Kasumi-1 (cell line): ENCODE results near the gene ABCA2.
A peak's percentile ranks its signal among the peaks of the same experiment; 100 is the strongest.
"Not testable (repeated sequence)": the region's sequence is repeated elsewhere in the genome, so short reads cannot be mapped to it uniquely, and the experiment has no call there.

Experiments used
- DNase-seq, 2 experiments: peaks; one replicate each; lab custom pipeline; 2025; lab: John Stamatoyannopoulos, UW

The ABCA2 gene

DNA sequence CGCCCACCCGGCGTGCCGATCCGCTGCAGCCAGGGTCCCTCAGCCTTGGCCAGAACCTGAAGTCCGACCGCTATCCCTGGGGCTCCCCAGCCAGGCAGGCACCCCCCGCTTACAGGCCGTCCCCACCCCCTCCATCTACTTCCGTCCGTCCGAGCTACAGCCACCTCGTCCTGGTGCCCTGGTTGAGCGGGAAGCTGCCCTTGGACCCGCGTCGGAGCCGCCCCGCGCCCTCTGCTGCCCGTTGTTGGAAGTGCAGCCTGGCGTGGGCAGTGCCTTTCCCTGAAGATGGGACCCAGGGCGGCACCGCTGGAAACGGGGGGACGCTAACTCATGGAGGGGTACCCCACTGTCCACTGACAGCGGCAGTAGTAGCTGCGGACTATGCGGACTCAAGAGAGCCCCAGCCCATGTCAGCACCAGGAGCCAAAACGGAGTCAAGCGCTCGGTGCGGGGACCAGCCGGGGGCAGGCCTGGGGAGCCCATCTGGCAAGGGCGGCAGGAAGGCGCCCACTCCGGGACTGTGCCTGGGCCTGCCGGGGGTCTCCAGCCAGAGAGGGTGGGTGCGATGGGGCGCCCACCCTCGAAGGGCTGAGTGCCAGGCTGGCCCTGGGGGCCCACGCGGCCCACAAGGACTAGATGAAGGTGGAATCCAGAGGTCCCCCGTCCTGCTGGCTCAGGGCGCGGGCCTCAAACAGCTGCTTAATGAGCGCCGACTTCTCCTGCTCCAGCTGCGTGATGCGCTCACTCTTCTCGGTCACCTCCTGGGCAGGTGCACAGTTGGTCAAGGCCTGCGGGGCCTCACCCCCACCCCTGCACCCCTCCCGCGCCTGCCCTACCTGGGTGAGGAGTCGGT, 36.2 kb upstream of the ABCA2 start:
- DNase-seq, result peak in 1 of 2 experiments; percentile 33

GRCh38 chr9:137063311-137064026, 35.4 kb upstream of the ABCA2 start:
- DNase-seq, result no peak

- DNase-seq, result not testable (repeated sequence)
Measured at GRCh38 chr9:137062798-137063197, 34.8 kb upstream of the ABCA2 start.

DNA sequence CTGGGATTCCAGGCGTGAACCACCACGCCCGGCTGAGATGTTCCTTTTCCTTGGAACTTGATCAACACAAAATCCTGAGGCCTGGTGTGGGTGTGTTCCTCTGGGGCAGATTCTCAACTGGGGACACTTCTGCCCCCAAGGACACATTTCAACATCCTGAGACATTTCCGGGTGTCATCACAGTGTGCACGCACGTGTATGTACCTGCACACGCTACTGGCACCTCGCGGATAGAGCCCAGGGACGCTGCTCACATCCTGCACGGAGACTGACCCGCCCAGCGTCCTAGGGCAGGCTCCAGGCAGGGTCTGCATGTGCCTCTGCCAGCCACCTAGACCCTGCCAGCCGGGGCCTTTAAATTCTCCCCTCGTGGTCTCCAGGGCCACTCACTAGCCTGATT, 34.3 kb upstream of the ABCA2 start:
- DNase-seq, result no peak

DNA sequence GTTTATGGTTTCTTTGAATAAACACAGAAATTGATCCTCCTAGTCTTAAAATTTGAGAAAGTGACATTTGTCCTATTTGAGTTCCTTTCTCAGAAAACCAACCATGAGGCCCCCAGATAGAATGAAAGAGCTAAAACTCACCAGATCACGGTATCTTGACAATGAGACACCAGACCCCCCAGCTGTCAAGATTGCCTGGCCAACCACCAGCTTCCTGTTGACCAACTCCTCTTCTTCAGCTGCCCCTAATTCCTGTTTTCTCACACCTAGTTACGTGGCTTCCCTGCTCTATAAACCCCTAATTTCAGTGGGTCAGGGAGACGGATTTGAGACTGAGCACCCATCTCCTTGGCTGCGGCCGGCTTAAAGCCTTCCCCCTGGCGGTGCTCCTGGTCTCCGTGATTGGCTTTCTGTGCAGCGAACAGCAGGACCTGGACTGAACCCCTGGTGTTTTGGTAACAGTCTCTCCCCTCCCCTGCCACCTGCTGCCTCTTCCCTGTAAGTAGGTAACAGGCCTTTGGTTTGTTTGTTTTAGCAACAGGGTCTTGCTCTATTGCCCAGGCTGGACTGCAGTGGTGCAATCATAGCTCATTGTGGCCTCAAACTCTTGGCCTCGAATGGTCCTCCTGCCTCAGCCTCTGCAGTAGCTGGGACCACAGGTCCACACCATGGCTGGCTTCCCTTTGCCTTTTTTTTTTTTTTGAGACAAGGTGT, 30.6 kb upstream of the ABCA2 start:
- no peak for DNase-seq

GRCh38 chr9:137057545-137057944, 29.5 kb upstream of the ABCA2 start:
- no peak for DNase-seq

DNA sequence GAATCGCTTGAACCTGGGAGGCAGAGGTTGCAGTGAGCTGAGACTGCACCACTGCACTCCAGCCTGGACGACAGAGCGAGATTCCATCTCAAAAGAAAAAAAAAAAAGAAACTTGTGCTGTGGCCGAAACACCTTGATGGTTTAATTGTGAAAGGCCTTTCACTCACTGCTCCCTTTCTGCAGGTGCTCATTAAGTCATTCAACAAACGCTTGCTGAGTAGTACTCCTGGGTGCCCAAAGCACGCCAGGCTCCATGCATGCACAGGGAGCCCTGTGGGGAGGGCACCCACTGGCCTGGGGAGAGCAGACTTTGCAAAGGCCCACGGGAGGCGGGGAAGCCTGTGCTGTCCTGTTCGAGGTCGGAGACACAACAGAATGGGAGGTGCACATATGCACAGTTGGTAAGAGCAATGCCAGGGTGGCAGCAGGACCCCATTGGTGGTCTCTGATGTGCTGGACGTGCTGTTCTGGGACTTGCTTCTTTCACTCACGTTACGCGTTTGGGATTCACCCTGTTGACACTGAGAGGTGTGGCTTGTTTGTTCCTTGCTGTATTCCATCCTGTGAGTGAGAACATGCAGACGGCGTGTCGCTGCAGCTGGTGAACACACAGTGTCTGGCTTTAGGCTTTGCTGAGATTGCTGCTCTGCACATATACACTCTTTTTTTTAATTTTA, 28.8 kb upstream of the ABCA2 start:
- no peak for DNase-seq

DNA sequence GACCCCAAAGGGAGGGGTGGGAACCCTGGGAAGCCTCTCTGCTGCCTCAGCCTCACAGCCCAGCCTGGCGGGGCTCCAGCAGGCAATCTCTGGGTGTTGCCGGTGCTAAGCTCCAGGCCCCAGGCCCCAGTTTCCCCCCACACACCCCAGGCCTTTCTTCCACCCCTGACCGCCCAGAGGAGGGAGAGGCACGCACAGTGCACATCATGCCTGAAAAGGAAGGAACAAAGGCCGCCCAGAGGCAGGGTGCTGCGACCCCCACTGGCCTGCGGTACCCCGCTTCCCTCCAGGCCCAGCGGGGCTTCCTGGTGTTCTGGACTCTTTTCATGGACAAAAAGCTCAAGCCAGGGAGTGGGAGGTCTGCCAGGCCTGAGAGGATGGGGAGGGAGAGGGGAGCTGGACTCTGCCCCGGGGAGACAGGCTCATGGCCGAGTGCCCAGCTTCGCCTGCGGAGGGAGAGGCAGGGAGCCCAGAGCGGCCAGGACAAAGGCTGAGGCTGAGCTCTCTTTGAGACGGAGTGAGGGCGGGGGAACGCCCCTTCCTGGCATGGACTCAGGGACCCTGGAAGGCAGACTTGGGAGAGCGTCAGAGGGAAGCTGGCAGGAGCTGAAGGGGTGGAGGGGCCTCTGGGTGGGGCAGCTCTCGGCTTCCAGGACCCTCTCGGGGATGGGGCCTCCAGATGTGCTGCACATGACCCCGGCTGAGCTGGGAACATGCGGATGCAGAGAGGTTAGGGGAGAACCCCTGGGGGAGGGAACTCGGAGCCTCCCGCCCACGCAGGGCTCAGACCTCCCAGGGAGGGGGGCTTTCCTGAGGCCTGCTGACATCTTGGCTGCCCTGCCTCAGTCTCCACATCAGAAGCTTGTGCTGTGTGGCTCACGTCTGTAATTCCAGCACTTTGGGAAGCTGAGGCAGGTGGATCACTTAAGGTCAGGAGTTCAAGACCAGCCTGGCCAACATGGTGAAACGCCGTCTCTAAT, 27.6 kb upstream of the ABCA2 start:
- no peak for DNase-seq

GRCh38 chr9:137054932-137055384, 26.9 kb upstream of the ABCA2 start:
- no peak for DNase-seq

DNA sequence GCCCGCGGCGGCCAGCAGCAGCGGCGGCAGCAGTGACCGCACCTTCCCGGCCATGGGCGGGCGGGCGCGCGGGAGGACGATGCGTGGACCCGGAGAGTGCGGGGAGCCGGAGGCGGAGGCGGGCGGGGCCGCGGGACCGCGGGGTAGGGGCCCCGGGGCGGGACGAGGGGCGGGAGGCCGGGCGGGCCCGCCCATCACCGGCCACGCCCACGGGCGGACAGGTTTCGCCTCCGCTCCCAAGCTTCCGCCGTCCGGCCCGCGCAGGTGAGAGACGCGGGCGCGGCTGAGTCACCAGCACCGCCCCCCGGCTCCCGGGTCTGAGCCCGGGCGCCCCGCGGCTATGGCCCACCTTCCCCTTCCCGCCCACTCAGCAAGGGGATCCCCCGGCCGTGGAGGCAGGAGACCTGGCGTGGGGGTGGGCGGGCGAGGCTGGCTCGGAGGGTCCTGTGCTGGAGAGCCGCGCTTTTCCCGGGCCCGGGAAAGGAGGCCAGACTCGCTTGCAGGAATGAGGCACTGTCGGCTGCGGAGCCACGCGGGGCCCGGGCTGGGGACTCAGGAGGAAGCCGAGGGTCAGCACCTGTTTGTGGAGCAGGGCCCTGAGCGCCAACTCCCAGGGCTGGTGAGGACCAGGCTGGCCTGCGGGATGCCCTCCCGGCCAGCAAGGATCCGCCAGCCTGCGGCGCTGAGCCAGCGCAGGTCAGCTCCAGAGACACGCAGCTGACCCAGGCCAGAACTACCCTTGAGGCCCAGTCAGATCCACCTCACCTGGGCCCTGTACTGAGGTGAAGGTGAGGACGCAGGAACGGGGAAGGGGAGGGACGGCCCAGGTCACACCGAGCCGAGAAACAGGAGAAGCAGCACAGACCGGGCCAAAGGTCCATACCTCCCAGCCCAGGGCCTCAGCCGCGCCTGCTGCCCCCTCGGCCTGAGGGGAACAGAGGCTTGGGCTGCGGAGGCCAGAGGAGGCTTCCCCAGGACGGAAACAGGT, 26.2 kb upstream of the ABCA2 start, which contains the start of gene ENTPD2:
ENTPD2 (minus strand) TSS at position 118 of the 988 bp plus-strand sequence; CDS start at position 54, 64 bp downstream.
- no peak for DNase-seq

DNA sequence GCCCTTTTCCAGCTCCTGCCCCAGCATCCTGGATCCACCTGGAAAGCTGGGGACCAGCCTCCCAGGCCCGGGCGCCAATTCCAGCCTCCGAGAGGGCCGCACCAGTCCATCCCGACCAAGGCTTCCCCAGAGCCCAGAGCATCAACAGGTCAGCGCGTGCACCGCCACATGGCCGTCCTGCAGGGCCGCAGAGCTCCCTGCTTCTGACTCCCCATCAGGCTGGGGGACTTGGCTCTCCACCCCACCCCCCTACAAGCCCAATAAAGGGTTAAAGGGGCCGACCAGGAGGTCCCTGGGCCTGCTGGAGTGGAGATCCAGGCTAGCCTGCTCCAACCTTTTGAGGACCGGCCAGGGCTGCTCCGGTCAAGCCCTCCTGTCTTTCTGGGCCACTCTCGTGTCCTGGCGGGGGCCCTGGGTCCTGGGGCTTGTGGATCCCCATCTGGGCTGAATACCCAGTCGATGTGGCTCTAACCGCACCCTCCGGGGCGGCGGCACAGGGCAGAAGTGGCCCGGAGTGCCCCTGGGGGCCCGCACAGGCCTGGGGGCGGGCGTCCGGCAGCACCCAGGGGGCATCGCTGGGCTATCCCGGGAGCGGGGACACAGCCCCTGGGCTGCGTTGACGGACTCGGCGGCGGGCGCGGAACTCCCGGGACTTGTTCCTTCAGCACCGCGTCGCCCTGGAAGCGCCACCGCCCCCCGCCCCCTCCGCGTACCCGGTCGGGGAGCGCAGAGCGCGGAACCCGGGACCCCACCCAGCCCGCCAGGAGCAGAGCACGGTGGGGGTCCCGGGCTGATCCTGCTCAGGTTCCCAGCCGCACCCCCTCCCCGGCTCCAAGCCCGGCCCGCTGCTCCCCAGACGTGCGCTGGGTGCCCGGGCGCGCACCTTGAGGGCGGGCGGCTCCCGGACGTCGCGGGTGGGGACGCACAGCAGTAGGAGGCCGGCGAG, 25.2 kb upstream of the ABCA2 start:
- DNase-seq, result no peak

- DNase-seq, result no peak
Measured at GRCh38 chr9:137052293-137052692, 24.3 kb upstream of the ABCA2 start.

- no peak for DNase-seq
Measured at GRCh38 chr9:137051145-137051724, 23.2 kb upstream of the ABCA2 start.

DNA sequence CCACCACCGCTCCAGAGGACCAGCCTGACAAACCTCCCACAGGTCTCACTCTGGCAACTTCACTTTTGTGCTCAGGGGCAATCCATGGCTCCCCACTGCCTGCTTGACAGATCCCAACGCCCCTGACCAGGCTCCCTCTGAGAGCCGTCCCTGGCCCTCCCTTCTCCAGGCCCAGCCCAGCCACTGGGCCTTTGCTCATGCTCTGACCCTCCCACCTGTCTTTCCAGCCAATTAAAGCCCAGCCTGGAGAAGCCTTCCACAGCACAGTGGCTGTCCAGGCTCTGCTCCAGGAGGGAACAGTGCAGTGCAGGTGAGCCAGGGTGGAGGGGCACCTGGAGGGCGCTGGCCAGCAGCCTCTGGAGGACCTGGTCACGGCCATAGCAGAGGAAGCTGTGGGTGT, 22.5 kb upstream of the ABCA2 start:
- no peak for DNase-seq

DNA sequence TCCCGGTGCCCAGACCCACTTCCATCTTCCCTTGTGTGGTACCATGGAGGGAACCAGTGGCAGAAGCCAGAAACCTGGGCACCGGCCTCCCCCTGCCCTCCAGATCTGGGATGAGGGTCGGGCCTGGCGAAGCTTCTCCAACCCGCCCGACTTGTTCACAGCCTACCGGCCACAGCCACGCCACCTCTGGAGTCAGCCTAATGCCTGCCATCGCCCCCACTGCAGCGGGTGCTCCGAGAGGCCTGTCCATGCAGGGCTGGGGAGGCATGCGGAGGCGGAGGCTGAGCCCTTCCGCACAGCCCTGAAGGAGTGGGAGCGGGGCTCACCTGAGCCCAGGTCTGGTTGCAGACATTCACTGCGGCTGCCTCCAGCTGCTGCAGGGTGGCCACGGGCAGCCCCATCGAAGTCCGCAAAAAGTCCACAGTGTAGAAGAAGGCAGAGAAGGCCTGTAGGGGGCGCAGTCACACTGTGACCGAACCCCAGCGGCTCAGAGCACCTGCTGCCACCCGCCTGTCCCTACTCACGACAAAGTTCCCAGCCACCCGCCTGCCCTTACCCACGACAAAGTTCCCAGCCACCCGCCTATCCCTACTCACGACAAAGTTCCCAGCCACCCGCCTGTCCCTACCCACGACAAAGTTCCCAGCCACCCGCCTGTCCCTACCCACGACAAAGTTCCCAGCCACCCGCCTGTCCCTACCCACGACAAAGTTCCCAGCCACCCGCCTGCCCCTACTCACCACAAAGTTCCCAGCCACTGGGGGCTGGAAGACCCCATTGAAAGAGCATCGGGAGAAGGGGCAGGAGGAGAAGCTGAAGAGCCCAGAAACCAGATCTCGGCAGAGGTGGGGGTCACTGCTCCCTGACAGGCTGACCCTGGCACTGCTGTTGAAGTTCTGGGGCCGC, 21.8 kb upstream of the ABCA2 start:
- peak; percentile 31 to 49 for DNase-seq

DNA sequence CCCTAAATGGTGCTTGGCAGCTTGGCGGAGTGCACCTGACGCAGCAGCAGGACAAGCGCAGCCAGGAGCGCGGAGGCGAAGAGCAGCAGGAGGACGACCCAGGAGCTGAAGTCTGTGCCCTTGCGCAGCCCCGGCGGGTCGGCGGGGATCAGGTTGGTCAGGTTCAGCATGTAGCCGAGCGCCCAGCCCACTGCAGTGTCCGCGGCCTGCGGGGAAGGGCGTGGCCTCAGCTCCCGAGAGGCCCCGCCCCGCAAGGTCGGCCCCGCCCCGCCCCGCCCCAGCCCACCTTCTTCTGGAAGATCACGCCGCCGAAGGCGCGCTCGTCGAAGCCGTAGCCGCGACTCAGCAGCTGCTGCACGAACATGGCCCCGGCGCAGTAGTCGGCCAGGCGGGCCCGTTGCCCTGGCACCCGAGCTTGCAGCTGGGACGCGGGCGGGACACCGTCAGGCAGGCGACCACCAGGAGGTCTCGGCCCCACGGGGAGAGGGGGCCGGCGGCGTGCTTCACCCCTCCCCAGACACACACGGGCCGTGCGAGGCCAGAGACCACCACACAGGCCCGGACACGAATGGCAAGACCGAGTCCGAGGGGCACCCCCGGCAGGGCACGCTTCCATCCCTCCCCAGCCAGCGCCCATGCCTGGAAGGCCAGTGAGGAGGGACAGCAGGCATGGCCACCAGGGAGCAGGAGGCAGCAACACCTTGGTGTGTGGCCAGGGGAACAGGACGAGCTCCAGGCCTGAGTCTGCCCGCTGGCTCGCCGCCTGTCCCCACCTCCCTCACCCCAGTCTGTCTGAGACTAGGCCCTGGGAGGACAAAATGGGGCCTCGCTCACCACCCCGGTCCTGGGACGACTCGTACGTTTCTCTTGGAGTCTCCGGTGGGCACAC, 20.9 kb upstream of the ABCA2 start:
- no peak for DNase-seq
